ENCODE data around the gene TJAP1. TPM values are rescaled to one million over a fixed set of nuclear protein-coding genes. Genes with fewer than 3 reads are reported as not detected.

TJAP1 gene
- total and polyA plus RNA-seq, 2 donors (not counting 3 experiments of a cell fraction or from before 2014, with no cell fraction given), result 28.4 to 31.8 TPM

DNA sequence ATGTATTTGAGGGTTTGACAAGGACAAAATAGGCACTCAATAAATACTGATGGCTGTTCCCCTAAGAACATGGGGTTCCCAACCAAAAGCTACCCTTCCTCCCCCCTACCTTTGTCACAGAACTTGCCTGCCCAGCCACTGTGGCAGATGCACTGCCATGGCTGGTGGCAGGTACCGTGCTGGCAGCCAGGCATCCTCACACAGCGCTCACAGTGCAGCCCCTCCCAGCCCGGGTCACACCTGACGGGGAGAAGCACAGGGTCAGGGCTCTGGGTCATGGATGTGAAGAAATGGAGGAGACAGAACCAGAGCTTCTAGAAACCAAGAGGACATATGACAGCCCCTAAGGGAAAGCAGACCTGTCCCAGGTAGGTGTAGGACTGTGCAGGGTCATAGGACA, 24.5 kb upstream of the TJAP1 start:
- DNase-seq (ENCODE audit: low read depth, low spot score) (no peak), FAIRE-seq (no peak)
- no TSS peak for BruUV-seq (replicated peaks)
- no peak overlapping the region for H3K4me2 ChIP-seq (ENCODE audit: insufficient read depth, low read length)
- TF ChIP-seq JUN (IDR thresholded peaks at IDR 0.05; ENCODE audit: borderline replicate concordance, insufficient read depth, insufficient read length, low read depth), result no peak
- no peak for TF ChIP-seq MYC (IDR thresholded peaks at IDR 0.05; ENCODE audit: low read depth, low read length)
- TF ChIP-seq FOS (IDR thresholded peaks at IDR 0.05; ENCODE audit: borderline replicate concordance, insufficient read depth, low read length), result no peak
- TF ChIP-seq, protein P1, sequence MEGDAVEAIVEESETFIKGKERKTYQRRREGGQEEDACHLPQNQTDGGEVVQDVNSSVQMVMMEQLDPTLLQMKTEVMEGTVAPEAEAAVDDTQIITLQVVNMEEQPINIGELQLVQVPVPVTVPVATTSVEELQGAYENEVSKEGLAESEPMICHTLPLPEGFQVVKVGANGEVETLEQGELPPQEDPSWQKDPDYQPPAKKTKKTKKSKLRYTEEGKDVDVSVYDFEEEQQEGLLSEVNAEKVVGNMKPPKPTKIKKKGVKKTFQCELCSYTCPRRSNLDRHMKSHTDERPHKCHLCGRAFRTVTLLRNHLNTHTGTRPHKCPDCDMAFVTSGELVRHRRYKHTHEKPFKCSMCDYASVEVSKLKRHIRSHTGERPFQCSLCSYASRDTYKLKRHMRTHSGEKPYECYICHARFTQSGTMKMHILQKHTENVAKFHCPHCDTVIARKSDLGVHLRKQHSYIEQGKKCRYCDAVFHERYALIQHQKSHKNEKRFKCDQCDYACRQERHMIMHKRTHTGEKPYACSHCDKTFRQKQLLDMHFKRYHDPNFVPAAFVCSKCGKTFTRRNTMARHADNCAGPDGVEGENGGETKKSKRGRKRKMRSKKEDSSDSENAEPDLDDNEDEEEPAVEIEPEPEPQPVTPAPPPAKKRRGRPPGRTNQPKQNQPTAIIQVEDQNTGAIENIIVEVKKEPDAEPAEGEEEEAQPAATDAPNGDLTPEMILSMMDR (IDR thresholded peaks at IDR 0.05; ENCODE audit: extremely low read depth in 1 of 2, insufficient read depth in 1 of 2, low read depth in 1 of 2, low read length in 2 of 2), result no peak
- TF ChIP-seq, protein P2, sequence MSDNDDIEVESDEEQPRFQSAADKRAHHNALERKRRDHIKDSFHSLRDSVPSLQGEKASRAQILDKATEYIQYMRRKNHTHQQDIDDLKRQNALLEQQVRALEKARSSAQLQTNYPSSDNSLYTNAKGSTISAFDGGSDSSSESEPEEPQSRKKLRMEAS (IDR thresholded peaks at IDR 0.05; ENCODE audit: insufficient read depth, insufficient read length), result no peak
- no peak for TF ChIP-seq POLR2A (IDR thresholded peaks at IDR 0.05; ENCODE audit: low read depth, low read length)
- TF ChIP-seq EZH2 (IDR thresholded peaks at IDR 0.05; ENCODE audit: borderline replicate concordance, low read depth, low read length, severe bottlenecking), result no peak
- TF ChIP-seq POLR2AphosphoS5 (IDR thresholded peaks at IDR 0.05; ENCODE audit: insufficient read depth, low read depth, low read length), result no peak
- no peak for TF ChIP-seq GATA2 (IDR thresholded peaks at IDR 0.05; ENCODE audit: insufficient read depth, insufficient read length, low read depth, low read length)
- no peaks in the 10 kb centered on the region for H3K9me1 ChIP-seq (replicated peaks; ENCODE audit: control insufficient read depth, extremely low read depth, insufficient read depth, low read length)
- peaks cover 6 to 17% of the 10 kb centered on the region in 2 experiments for H3K27me3 ChIP-seq (ENCODE audit: control insufficient read depth in 2 of 2, insufficient read depth in 2 of 2, low read length in 2 of 2)
- intact Hi-C loops (cut with micrococcal nuclease) (no loop called here), dilution Hi-C loops (cut with MboI; ENCODE audit: extremely low pct_ligation_motif_present, low sequenced_read_pairs) (no loop called here)
- H3K36me3 ChIP-seq (ENCODE audit: control insufficient read depth in 2 of 2, extremely low read depth in 1 of 2, insufficient read depth in 2 of 2, low read length in 2 of 2), result peaks cover 4 to 20% of the 10 kb centered on the region in 2 experiments
- no peak overlapping the region for H3K9ac ChIP-seq (replicated peaks; ENCODE audit: extremely low read depth, insufficient read depth, low read length)
- ChIA-PET CTCF (interaction anchor here (21.3 kb wide), 1 partner anchor 48 kb away, joined by 289 read pairs; the partner anchor contains the start of gene LRRC73), POLR2A (no interaction called here)
- no peaks in the 10 kb centered on the region for H3K79me2 ChIP-seq (ENCODE audit: control insufficient read depth, insufficient read depth, low read length)
- no peaks in the 10 kb centered on the region for H4K20me1 ChIP-seq (replicated peaks; ENCODE audit: control insufficient read depth, extremely low read depth, insufficient read depth, low read length)
- no peak overlapping the region for H3K27ac ChIP-seq (ENCODE audit: insufficient read depth, low read depth, low read length)
- no peaks in the 10 kb centered on the region for H3K9me3 ChIP-seq (replicated peaks; ENCODE audit: control insufficient read depth, insufficient read depth, low read length)
- H2AFZ ChIP-seq (ENCODE audit: low read depth, low read length), result no peak overlapping the region
- no peak overlapping the region for H3K4me3 ChIP-seq (replicated peaks in 1 of 3; ENCODE audit: insufficient read depth in 1 of 3, low read depth in 1 of 3, low read length in 3 of 3)
- H3K4me1 ChIP-seq (ENCODE audit: control insufficient read depth, extremely low read depth, insufficient read depth, low read length), result peaks cover 9% of the 10 kb centered on the region
